Stomach (tissue), 9 donors: ENCODE measurements around the gene ERICH2. TPM values are rescaled to one million over a fixed set of nuclear protein-coding genes. Genes with fewer than 3 reads are reported as not detected.

ENCODE experiments used
- DNase-seq, 2 donors: peaks; one replicate each; pipeline versions ENCODE4 v3.0.0 to v3.0.0-alpha.2; 2013 to 2019
- H3K27ac ChIP-seq, 5 donors: fragments of 200-600 bp in 4 of 5; sonication (generic) in 4 of 5; one replicate each; pipeline ENCODE4 v1.5.1; 2013 to 2019; ENCODE audit warnings: mild to moderate bottlenecking in 1 of 5, moderate library complexity in 1 of 5
- H3K27me3 ChIP-seq, 3 donors: fragments of 200-600 bp; sonication (generic); one replicate each; pipeline ENCODE4 v1.5.1; 2017 to 2019; ENCODE audit warnings: mixed run types in 1 of 3
- H3K36me3 ChIP-seq, 4 donors: fragments of 200-600 bp; sonication (generic); 1 replicate in 3 of 4; 2 replicates in 1 of 4; pipeline ENCODE4 v1.5.1; 2016 to 2019
- H3K4me1 ChIP-seq, 4 donors: fragments of 200-600 bp; sonication (generic); one replicate each; pipeline ENCODE4 v1.5.1; 2016 to 2019
- H3K4me3 ChIP-seq, 4 donors: fragments of 200-600 bp; sonication (generic) in 3 of 4; one replicate each; pipeline ENCODE4 v1.5.1; 2016 to 2019; ENCODE audit warnings: mild to moderate bottlenecking in 1 of 4
- H3K9me3 ChIP-seq, 4 donors: fragments of 200-600 bp; sonication (generic); one replicate each; pipeline ENCODE4 v1.5.1; 2016 to 2019
- CTCF ChIP-seq, 7 experiments: fragments of 450-650 bp in 4 of 7; fragments of 200-600 bp in 3 of 7; sonication (generic) in 3 of 7; IDR thresholded peaks; one replicate each; pipeline ENCODE4 v1.5.1; 2016 to 2019; ENCODE audit warnings: antibody characterized with exemption in 7 of 7, control low read depth in 2 of 7, mild to moderate bottlenecking in 1 of 7
- EP300 ChIP-seq: sonication (generic); formaldehyde crosslinking; IDR thresholded peaks from one replicate; pipeline ENCODE4 v1.6.1; 2017; ENCODE audit warnings: antibody characterized with exemption
- POLR2A ChIP-seq, 4 donors: fragments of 450-650 bp; IDR thresholded peaks; one replicate each; pipeline ENCODE4 v1.6.1; 2016; ENCODE audit warnings: antibody characterized with exemption in 4 of 4, control low read depth in 2 of 4, mild to moderate bottlenecking in 1 of 4, moderate library complexity in 1 of 4
- POLR2AphosphoS5 ChIP-seq, 3 donors: sonication (generic); formaldehyde crosslinking; IDR thresholded peaks; one replicate each; pipeline ENCODE4 v1.6.1; 2016; ENCODE audit warnings: antibody characterized with exemption in 3 of 3
- WGBS, 5 donors: extraction: QIAGEN DNeasy Blood & Tissue Kit in 3 of 5; methylation state at CpG; one replicate each; pipeline versions ENCODE4 v1.1.5 to v1.1.7; 2013 to 2018; 5-methylcytosine and 5-hydroxymethylcytosine counted together
- intact Hi-C: fragments of 100-400 bp; cut with DNase I; formaldehyde crosslinking; loops from one replicate; pipeline ENCODE4 v1.15.1; 2023; ENCODE audit warnings: low total_unique reads
- polyA plus RNA-seq, 3 donors: library from polyadenylated mRNA; stranded (reverse); fragments of 200-250 nt; gene quantifications; one replicate each; pipeline ENCODE4 v1.2.3, GENCODE V29; 2013
- total RNA-seq, 5 donors: library from RNA; depleted of rRNA; stranded (reverse); fragments of >200 nt; gene quantifications; one replicate each; pipeline versions ENCODE4 v1.1.0 to v1.2.3, GENCODE V29; 2014 to 2016
- donor health status: healthy with polysubstance abuse.
- donor health status: Bipolar disorder and iron deficiency.
- donor health status: healthy.

ERICH2 gene
- total and polyA plus RNA-seq, 8 donors, result 1.5 to 6.8 (median 6.1) TPM; not detected in 5

GRCh38 chr2:170782673-170783072, 12.5 kb downstream of the ERICH2 start:
- 83 to 88% (median 85%) methylated on average over 2 of the region's 2 CpGs for WGBS, 5 donors
- no peak overlapping the region for H3K4me3 ChIP-seq
- no peak for DNase-seq
- H3K27me3 ChIP-seq, result no peaks in the 10 kb centered on the region
- TF ChIP-seq EP300 (no peak), CTCF (IDR thresholded peaks at IDR 0.05) (no peak), POLR2A (IDR thresholded peaks at IDR 0.05) (no peak), POLR2AphosphoS5 (IDR thresholded peaks at IDR 0.05) (no peak)
- intact Hi-C loops, result no loop called here
- H3K36me3 ChIP-seq, result no peaks in the 10 kb centered on the region
- no peaks in the 10 kb centered on the region for H3K4me1 ChIP-seq
- H3K27ac ChIP-seq, result no peak overlapping the region
- no peaks in the 10 kb centered on the region for H3K9me3 ChIP-seq

GRCh38 chr2:170783549-170783948, 13.4 kb downstream of the ERICH2 start:
- H3K36me3 ChIP-seq, result no peaks in the 10 kb centered on the region
- TF ChIP-seq EP300, result no peak
- TF ChIP-seq POLR2AphosphoS5 (IDR thresholded peaks at IDR 0.05), result no peak
- TF ChIP-seq CTCF (IDR thresholded peaks at IDR 0.05), result no peak
- TF ChIP-seq POLR2A (IDR thresholded peaks at IDR 0.05), result no peak
- H3K27ac ChIP-seq, result no peak overlapping the region
- WGBS, 5 donors, result 90 to 100% (median 100%) methylated on average over 1 of the region's 1 CpG
- H3K27me3 ChIP-seq, result no peaks in the 10 kb centered on the region
- no peak overlapping the region for H3K4me3 ChIP-seq
- intact Hi-C loops, result no loop called here
- no peaks in the 10 kb centered on the region for H3K9me3 ChIP-seq
- DNase-seq, result no peak
- H3K4me1 ChIP-seq, result no peaks in the 10 kb centered on the region

- no peak overlapping the region for H3K4me3 ChIP-seq
- intact Hi-C loops, result no loop called here
- DNase-seq, result no peak
- no peak for TF ChIP-seq CTCF (IDR thresholded peaks at IDR 0.05)
- TF ChIP-seq POLR2A (IDR thresholded peaks at IDR 0.05), result no peak
- no peak for TF ChIP-seq POLR2AphosphoS5 (IDR thresholded peaks at IDR 0.05)
- no peak for TF ChIP-seq EP300
- no peaks in the 10 kb centered on the region for H3K4me1 ChIP-seq
- H3K27me3 ChIP-seq, result no peaks in the 10 kb centered on the region
- no peaks in the 10 kb centered on the region for H3K36me3 ChIP-seq
- H3K27ac ChIP-seq, result no peak overlapping the region
- H3K9me3 ChIP-seq, result no peaks in the 10 kb centered on the region
These were observed 28.8 kb downstream of the ERICH2 start for GRCh38 chr2:170798996-170799395.

- 89 to 98% (median 96%) methylated on average over 2 of the region's 2 CpGs for WGBS, 5 donors
- no peak for TF ChIP-seq EP300
- TF ChIP-seq POLR2A (IDR thresholded peaks at IDR 0.05), result no peak
- TF ChIP-seq CTCF (IDR thresholded peaks at IDR 0.05), result no peak
- TF ChIP-seq POLR2AphosphoS5 (IDR thresholded peaks at IDR 0.05), result no peak
These were observed 36.4 kb downstream of the ERICH2 start for GRCh38 chr2:170806548-170806947.

More at GRCh38 chr2:170806548-170806947, 36.4 kb downstream of the ERICH2 start:
- Histone ChIP-seq H3K4me3 (no peak overlapping the region), H3K27me3 (peaks cover 0 to 14% (median 0%) of the 10 kb centered on the region in 3 donors), H3K9me3 (no peaks in the 10 kb centered on the region), H3K4me1 (no peaks in the 10 kb centered on the region), H3K36me3 (no peaks in the 10 kb centered on the region), H3K27ac (no peak overlapping the region)
- intact Hi-C loops, result no loop called here
- no peak for DNase-seq
